Caco-2 (cell line): ENCODE measurements around the gene ATG2A. TPM values are rescaled to one million over a fixed set of nuclear protein-coding genes. Genes with fewer than 3 reads are reported as not detected.
"Not testable (repeated sequence)": the region's sequence is repeated elsewhere in the genome, so short reads cannot be mapped to it uniquely, and the experiment has no call there.

Experiments used
- BruUV-seq: library from RNA; stranded (reverse); fragments of 400-500 nt; replicated peaks from 2 replicates; lab custom pipeline; 2021; lab: Mats Ljungman, UMichigan
- CTCF ChIA-PET: fragments of 300-600 bp; sonication (Branson Sonifier 250); formaldehyde crosslinking; loops from one replicate; lab custom pipeline; 2022; ENCODE audit warnings: antibody characterized with exemption; lab: Charles Lee
- POLR2A ChIA-PET: fragments of 300-600 bp; sonication (Branson Sonifier 250); formaldehyde crosslinking; loops from one replicate; lab custom pipeline; 2022; ENCODE audit warnings: antibody characterized with exemption; lab: Charles Lee
- DNase-seq, 2 experiments: peaks; one replicate each; pipeline versions ENCODE4 v3.0.0 to v3.0.0-alpha.2; 2020 to 2022
- H3K27me3 ChIP-seq: replicated peaks from 2 replicates; pipeline ENCODE4 v1.6.0; 2011; ENCODE audit warnings: low read length; ENCODE audit not compliant: control insufficient read depth, insufficient read depth
- H3K36me3 ChIP-seq: 2 replicates; pipeline ENCODE4 v1.5.1; 2011; ENCODE audit warnings: low read length; ENCODE audit not compliant: control insufficient read depth, insufficient read depth
- H3K4me1 ChIP-seq: fragments of 250-450 bp; sonication (Bioruptor Pico); 2 replicates; pipeline ENCODE4 v1.5.1; 2020; ENCODE audit warnings: mild to moderate bottlenecking
- H3K4me3 ChIP-seq: 2 replicates; pipeline ENCODE4 v1.5.1; 2011; ENCODE audit warnings: low read depth, mild to moderate bottlenecking, control low read depth, low read length
- H3K9me3 ChIP-seq: fragments of 250-450 bp; sonication (Bioruptor Pico); 2 replicates; pipeline ENCODE4 v1.5.1; 2020; ENCODE audit warnings: mild to moderate bottlenecking, moderate library complexity
- H3K27ac Mint-ChIP-seq: one replicate; pipeline ENCODE4 v1.8.0; 2022; ENCODE audit warnings: mixed read lengths; ENCODE audit not compliant: unreplicated experiment
- H3K27me3 Mint-ChIP-seq: one replicate; pipeline ENCODE4 v1.8.0; 2022; ENCODE audit warnings: mixed read lengths; ENCODE audit not compliant: insufficient read depth, unreplicated experiment
- H3K36me3 Mint-ChIP-seq: one replicate; pipeline ENCODE4 v1.8.0; 2022; ENCODE audit warnings: mild to moderate bottlenecking, mixed read lengths; ENCODE audit not compliant: insufficient read depth, unreplicated experiment
- H3K4me1 Mint-ChIP-seq: one replicate; pipeline ENCODE4 v1.8.0; 2022; ENCODE audit warnings: low read depth, mixed read lengths; ENCODE audit not compliant: unreplicated experiment
- H3K4me3 Mint-ChIP-seq: one replicate; pipeline ENCODE4 v1.8.0; 2022; ENCODE audit warnings: mild to moderate bottlenecking, moderate library complexity, mixed read lengths; ENCODE audit not compliant: unreplicated experiment
- H3K9me3 Mint-ChIP-seq: one replicate; pipeline ENCODE4 v1.8.0; 2022; ENCODE audit warnings: mixed read lengths; ENCODE audit not compliant: unreplicated experiment
- CTCF ChIP-seq, 2 experiments: fragments of 200-600 bp in 1 of 2; IDR thresholded peaks; 1 replicate in 1 of 2; 2 replicates in 1 of 2; pipeline versions ENCODE4 v1.5.1 to v1.8.0; 2011 to 2022; ENCODE audit warnings: antibody characterized with exemption in 1 of 2, control low read depth in 1 of 2, inconsistent platforms in 1 of 2, low read depth in 1 of 2, low read length in 1 of 2, mild to moderate bottlenecking in 1 of 2, moderate library complexity in 1 of 2; ENCODE audit not compliant: insufficient read depth in 1 of 2, severe bottlenecking in 1 of 2, unreplicated experiment in 1 of 2
- intact Hi-C: fragments of 100-400 bp; cut with micrococcal nuclease; formaldehyde crosslinking; loops from one replicate; pipeline ENCODE4 v1.10.0; 2022; ENCODE audit not compliant: unreplicated experiment
- total RNA-seq: library from RNA; stranded (reverse); gene quantifications from 2 replicates; pipeline ENCODE4 v1.2.3, GENCODE V29; 2022

The ATG2A gene
- total RNA-seq, 1 experiment from 2014 or later: 27.9 TPM

- POLR2A ChIA-PET: interaction anchor here (1.0 to 1.5 kb wide), 2 partner anchors 19 to 22 kb away, joined by 3 read pairs; no protein-coding TSS in a partner anchor
- no peak overlapping the region for H3K4me3 Mint-ChIP-seq
- peaks cover 49% of the 10 kb centered on the region for H3K36me3 Mint-ChIP-seq
- H3K27ac Mint-ChIP-seq: peak overlapping the region; percentile 58
- peaks cover 24% of the 10 kb centered on the region for H3K4me1 Mint-ChIP-seq
- TF ChIP-seq CTCF (IDR thresholded peaks at IDR 0.05; ENCODE audit: insufficient read depth in 1 of 2, low read depth in 1 of 2, low read length in 1 of 2, severe bottlenecking in 1 of 2, unreplicated experiment in 1 of 2): no peak
- peaks cover 23% of the 10 kb centered on the region for H3K4me1 ChIP-seq
- no peaks in the 10 kb centered on the region; the same call in 1 of the 2 replicates for H3K36me3 ChIP-seq
- CTCF ChIA-PET: interaction anchor here (0.6 to 4.9 kb wide), 12 partner anchors 16 to 262 kb away, joined by 3 to 51 read pairs (median 4); partner anchors contain the start of genes ARL2, BATF2, EHD1 and SF1
- H3K9me3 ChIP-seq: no peaks in the 10 kb centered on the region
- H3K27me3 ChIP-seq: no peaks in the 10 kb centered on the region
- H3K27me3 Mint-ChIP-seq: no peaks in the 10 kb centered on the region
- no peaks in the 10 kb centered on the region for H3K9me3 Mint-ChIP-seq
- intact Hi-C loops: loop anchor here (5.0 kb wide), 1 partner anchor 149 kb away; the partner anchor contains the start of gene BATF2
- no TSS peak for BruUV-seq
- no peak overlapping the region for H3K4me3 ChIP-seq
- no peak for DNase-seq
Measured at GRCh38 chr11:64848214-64848825, 68.7 kb downstream of the ATG2A start.

GRCh38 chr11:64846998-64847666 lies 69.9 kb downstream of the ATG2A start:
- Mint-ChIP-seq H3K27me3 (no peaks in the 10 kb centered on the region), H3K9me3 (no peaks in the 10 kb centered on the region), H3K27ac (no peak overlapping the region), H3K4me3 (no peak overlapping the region), H3K36me3 (peaks cover 45% of the 10 kb centered on the region), H3K4me1 (peaks cover 31% of the 10 kb centered on the region)
- peak; percentile 96 to 98 for DNase-seq
- ChIA-PET POLR2A (interaction anchor here (1.5 kb wide), 1 partner anchor 20 kb away, joined by 3 read pairs; no protein-coding TSS in a partner anchor), CTCF (interaction anchor here (1.2 to 4.9 kb wide), 6 partner anchors 23 to 150 kb away, joined by 3 to 51 read pairs (median 10); partner anchors contain the start of genes BATF2 and EHD1)
- Histone ChIP-seq H3K9me3 (no peaks in the 10 kb centered on the region), H3K4me1 (peaks cover 34% of the 10 kb centered on the region), H3K36me3 (no peaks in the 10 kb centered on the region; the same call in 1 of the 2 replicates), H3K4me3 (no peak overlapping the region), H3K27me3 (no peaks in the 10 kb centered on the region)
- TF ChIP-seq CTCF (IDR thresholded peaks at IDR 0.05; ENCODE audit: insufficient read depth in 1 of 2, low read depth in 1 of 2, low read length in 1 of 2, severe bottlenecking in 1 of 2, unreplicated experiment in 1 of 2): peak; percentile 95 to 99
- intact Hi-C loops: loop anchor here (1.0 to 5.0 kb wide), 7 partner anchors 31 to 271 kb away; partner anchors contain the start of genes ATG2A, BATF2 and EHD1
- BruUV-seq: no TSS peak

GRCh38 chr11:64845776-64846129 lies 71.3 kb downstream of the ATG2A start:
- H3K36me3 Mint-ChIP-seq: peaks cover 45% of the 10 kb centered on the region
- not testable (repeated sequence) for H3K4me3 ChIP-seq, DNase-seq, BruUV-seq, H3K36me3 ChIP-seq, H3K9me3 ChIP-seq, H3K27me3 ChIP-seq, H3K27me3 Mint-ChIP-seq, H3K9me3 Mint-ChIP-seq
- peak overlapping the region; percentile 89 for H3K27ac Mint-ChIP-seq
- CTCF ChIA-PET: interaction anchor here (0.5 to 4.9 kb wide), 4 partner anchors 12 to 181 kb away, joined by 3 to 51 read pairs (median 3); no protein-coding TSS in a partner anchor
- peaks cover 31% of the 10 kb centered on the region for H3K4me1 Mint-ChIP-seq
- peak overlapping the region; percentile 88 for H3K4me3 Mint-ChIP-seq
- intact Hi-C loops: loop anchor here (5.0 kb wide), 1 partner anchor 152 kb away; the partner anchor contains the start of gene BATF2
- peaks cover 36% of the 10 kb centered on the region for H3K4me1 ChIP-seq
- POLR2A ChIA-PET: interaction anchor here (0.7 kb wide), 1 partner anchor 167 kb away, joined by 5 read pairs; no protein-coding TSS in a partner anchor
